ENCODE measurements around the gene OTUB1.

OTUB1 gene

DNA sequence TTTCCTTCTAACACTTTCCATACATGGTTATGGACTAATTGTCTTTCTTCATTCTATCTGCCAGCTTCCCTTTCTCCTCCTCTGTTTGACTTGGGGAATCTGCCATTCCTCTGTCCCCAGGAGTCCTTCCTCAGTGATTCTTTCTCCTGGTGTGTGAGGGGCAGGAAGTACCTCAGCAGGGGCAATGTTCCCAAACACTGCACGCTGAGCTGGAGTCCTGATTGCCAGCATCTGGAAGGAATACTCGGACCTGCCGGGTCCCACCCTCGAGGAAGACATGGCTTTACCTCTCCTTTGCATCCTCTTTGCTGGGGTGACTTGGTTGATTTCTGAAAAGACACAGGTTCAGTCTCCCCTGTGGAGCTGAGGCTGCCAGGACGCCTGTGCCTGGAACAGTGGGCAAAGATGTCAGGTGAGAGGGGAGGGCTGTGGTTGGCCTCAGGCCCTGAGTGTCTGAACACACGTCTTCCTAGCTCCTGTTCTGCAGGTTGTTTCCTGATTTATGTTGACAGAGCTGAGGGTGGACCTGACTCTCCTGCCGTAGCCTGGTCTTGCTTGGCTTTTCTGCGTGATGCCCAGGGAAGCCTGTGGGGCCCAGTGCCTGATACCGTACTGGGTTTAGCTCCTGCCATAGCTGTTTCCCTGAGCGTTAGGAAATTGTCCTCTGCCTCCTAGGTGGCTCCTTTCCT, 7.5 kb upstream of the OTUB1 start:
- DNase-seq: no peak

DNA sequence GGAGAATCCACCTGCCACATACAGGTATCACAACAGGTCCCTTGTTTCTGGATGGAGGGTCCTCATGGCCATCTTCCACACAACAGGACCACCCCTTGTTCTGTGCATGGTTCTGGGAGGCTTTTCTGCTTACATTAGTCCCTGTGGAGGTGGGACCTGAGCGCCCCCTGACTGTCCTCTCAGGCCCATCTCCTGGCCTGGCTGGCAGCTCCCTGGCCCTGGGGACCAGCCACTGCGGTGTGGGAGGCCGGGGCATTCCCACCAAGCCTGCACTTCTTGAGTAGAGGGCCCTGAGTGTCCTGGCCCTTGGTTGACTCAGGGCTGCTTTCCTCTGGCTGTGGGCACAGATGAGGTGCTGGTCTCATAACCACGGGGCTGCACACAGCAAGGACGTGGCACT, 6.8 kb upstream of the OTUB1 start:
- no peak for DNase-seq

DNA sequence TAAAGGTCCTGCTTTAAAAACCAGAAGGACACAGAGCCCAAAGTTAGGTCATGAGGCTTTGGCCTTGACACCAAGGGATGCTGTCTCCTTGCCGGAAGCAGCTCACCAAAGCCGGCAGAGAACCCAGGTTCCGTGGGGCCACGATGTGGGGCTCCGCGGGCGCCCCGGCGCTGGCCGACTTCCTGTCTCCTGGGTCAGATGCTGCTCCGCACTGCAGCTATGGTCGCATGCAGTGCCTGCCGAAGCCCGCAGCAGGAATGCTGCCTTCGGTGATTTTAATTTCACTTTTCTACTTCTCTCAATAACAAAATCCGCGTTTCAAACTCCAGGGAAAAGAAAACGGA, 454 bp upstream of the OTUB1 start:
- no peak for DNase-seq

DNA sequence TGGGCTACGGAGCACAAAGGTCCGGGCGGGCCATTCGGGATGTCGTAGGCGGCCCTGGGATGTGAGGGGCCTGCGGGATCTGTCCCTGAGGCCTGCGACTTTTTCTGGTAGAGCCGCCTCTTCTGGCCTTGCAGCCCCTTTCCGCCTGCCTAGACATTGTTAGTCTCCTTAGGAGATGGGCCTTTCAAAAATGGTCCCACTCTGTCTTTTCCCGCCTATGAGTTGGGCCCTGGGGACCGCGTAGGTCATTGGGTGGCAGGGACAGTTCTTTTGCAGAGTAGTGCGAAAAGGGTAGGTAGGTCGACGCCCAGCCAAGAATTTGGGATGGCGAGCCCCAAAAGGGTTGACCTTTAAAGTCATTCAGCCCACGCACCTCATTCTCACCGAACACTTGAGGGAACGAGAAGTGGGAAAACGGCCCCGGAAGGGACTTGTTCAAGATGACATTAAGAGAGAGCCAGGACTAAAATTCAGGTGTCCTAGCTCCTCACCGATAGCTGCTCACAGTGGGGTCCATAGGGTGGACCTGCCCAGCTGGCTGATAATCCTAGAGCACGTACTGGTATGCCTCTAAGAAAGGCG, 785 bp downstream of the OTUB1 start:
- DNase-seq: no peak

DNA sequence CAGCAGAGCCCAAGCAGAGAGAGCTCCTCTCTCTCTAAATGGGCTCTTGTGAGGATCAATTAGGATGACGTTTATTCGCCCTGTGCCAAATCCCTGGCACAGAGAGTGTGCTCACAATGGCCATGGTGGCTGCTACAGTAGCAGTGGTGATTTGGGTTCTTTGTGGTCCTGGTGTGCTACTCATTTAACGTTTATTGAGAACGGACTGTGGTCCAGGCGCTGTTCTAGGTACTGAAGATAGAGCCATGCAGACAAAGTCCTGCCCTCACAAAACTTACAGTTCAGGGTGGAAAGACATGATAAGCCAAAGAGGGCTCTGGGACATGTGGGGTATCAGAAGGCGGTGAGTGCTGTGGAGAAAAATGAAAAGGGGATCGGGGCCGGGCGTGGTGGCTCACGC, 5.3 kb downstream of the OTUB1 start:
- no peak for DNase-seq

DNA sequence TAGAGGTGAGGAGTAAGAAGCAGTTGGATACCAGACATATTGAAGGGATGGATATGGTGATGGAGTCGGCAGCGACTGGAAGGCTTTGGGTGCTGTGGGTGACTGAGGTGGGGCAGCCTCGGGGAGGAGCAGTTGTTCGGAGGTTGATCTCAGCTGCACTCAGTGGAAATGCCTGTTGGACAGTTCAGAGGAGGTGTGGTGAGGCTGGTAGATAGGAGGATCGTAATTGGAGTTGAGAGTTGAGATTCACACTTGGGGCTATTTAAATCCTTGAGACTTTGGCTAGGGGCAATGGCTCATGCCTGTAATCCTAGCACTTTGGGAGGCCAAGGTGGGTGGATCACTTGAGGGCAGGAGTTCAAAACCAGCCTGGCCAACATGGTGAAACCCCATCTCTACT, 6.9 kb downstream of the OTUB1 start:
- DNase-seq: no peak

DNA sequence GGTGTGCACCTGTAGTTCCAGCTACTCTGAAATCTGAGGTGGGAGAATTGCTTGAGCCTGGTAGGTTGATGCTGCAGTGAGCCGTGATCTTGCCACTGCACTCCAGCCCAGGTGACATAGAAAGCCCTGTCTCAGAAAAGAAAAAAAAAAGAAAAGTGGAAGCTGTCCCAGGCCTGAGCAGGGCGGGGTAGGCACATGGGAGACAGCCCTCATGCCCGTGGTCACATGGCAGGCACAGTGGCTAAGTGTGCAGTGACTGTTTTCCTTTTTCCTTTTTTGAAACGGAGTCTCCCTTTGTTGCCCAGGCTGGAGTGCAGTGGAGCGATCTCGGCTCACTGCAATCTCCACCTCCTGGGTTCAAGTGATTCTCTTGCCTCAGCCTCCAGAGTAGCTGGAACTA, 7.8 kb downstream of the OTUB1 start:
- DNase-seq: no peak

DNA sequence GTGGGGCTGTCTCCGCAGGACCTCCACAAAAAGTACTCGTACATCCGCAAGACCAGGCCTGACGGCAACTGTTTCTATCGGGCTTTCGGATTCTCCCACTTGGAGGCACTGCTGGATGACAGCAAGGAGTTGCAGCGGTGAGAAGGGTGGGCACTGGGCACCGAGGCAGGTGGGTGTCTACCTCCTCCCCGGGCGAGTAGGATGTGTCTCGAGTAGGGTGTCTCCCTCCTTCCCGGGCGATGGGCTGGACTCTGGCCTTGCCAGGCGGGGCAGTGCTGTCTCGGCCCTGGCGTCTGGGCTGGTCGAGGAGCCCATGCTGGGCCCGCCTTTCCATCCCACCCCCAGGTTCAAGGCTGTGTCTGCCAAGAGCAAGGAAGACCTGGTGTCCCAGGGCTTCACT, 10.3 kb downstream of the OTUB1 start:
- no peak for DNase-seq

DNA sequence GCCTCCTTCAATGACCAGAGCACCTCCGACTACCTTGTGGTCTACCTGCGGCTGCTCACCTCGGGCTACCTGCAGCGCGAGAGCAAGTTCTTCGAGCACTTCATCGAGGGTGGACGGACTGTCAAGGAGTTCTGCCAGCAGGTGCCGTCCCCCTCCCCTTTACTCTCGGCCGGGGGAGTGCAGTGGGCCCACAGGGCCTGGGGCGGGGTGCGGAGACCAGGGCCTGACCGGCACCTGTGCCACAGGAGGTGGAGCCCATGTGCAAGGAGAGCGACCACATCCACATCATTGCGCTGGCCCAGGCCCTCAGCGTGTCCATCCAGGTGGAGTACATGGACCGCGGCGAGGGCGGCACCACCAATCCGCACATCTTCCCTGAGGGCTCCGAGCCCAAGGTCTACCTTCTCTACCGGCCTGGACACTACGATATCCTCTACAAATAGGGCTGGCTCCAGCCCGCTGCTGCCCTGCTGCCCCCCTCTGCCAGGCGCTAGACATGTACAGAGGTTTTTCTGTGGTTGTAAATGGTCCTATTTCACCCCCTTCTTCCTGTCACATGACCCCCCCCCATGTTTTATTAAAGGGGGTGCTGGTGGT, 11.0 kb downstream of the OTUB1 start:
- DNase-seq: no peak

DNA sequence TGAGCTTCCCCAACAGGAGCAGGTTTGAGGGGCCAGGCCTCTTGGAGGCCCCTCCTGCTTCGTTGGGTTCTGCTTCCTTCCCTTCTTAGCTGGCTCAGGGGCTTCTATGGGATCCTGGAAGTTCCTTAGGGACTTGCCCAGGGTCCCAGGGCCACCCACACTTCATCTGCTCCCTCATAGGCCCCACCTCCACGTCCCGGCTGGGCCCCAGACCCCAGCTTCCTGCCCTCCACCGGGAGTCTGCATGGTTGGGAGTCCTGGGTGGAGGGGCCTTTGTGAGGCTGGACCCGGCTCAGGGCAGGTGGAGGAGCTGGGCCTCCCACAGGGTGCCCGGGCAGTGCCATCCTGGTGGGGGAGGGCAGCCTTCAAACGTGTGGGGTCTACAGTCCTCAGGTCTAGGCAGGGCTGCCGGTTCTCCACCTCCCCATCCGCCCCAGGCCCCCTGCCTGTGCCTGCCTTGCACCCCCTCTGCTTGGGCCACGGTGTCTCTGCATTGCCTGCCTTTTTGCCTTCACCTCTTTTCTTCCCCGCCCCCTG, 11.6 kb downstream of the OTUB1 start:
- DNase-seq: no peak

DNA sequence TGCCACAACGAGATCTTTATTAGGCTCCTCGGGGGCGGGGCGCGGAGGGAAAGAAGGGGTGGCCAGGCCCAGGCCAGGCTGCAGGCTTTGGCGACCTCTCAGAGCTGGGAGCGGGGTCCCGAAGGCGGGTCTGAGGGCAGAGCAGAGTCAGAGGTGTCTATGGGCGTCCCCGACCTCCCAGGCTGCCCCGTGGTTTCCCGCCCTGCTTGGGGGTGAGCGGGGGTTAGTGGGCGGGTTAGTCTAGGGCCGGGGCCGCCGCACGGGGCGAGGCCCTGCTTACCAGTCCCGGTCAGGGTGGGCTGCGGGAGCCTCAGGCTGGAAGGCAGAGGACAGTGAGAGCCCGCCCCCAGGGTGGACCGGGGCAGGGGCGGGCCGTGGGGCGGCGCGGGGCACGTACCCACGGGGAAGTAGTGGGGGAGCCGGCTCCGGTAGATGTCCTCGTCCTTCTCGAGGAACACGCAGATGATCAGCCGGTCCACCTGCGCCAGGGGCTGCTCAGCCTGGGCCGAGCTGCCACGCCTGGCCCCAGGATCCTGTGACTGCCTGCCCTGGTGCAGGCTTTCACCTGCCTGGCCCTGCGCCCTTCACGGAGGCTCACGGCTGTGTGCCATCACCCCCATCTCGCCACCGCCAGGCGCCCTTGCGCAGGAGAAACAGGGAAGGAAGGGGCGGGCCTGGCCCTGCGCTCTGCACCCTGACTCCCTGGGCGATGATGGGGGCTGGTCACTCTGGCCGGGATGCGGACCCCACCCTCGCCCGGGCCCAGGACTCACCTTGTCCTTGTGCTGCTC, 12.5 kb downstream of the OTUB1 start:
- peak; percentile 48 for DNase-seq

DNA sequence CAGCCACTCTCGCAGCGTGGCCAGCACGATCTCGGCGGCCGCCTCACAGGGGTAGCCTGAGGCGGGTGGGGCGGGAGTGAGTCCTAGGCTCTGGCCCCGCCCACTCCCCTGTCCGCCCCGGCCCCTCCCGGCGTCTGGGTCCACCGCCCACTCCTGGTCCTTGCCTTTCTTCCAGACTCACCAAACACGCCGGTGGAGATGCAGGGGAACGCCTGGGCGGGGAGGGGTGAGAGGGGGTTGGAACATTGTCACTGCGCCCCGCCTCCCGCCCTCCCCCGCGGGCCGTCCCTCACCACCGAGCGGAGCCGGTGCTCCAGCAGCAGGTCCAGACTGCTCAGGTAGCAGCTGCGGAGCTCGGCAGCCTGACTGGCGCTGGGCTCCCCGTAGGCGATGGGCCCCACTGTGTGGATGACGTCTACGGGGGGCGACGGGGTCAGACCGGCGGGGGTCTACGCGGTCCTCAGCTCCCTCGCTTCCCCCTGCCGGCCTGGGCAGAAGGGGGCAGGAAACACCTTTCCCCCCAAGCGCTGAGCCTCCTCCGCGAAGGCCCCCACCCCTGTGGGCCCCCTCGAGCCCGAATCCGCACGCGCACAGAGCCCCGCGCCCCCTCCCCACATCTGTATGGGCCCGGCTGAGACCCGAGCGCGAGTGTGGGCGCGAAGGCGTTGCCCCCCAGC, 13.2 kb downstream of the OTUB1 start:
- peak; percentile 70 for DNase-seq

DNA sequence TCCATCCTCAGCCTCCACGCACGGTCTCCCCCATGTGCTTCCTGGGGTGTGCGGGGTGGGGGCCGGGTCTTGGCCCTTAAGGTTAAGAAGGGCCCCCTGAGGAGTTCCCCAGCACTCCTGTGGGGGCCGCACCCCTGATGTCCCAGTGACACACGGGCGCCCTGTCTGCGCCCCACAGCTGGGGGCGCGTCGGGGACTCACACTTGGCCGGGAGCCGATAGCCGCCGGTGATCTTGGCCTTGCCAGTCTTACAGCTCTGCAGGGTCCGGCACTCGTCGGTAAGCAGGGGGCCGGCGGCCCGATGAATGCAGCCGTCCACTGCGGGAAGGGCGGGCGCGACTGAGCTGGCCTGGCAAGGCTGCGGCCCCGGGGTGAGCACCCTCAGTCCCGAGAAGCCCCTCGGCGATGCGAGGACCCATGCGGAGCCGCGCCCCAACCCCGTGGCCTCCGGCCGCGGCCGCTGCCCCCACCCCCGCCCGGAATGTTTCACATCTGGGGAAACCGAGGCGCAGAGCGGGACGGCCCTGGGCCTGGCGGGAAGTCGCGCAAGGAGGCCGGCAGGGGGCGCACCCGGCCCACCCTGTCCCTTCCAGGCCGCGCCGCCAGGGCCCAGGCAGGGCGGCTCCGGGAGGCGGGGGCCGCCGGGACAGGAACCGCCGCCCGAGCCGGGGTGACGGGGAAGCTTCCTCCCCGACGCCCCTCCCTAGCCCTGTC, 13.9 kb downstream of the OTUB1 start:
- DNase-seq: peak; percentile 85

DNA sequence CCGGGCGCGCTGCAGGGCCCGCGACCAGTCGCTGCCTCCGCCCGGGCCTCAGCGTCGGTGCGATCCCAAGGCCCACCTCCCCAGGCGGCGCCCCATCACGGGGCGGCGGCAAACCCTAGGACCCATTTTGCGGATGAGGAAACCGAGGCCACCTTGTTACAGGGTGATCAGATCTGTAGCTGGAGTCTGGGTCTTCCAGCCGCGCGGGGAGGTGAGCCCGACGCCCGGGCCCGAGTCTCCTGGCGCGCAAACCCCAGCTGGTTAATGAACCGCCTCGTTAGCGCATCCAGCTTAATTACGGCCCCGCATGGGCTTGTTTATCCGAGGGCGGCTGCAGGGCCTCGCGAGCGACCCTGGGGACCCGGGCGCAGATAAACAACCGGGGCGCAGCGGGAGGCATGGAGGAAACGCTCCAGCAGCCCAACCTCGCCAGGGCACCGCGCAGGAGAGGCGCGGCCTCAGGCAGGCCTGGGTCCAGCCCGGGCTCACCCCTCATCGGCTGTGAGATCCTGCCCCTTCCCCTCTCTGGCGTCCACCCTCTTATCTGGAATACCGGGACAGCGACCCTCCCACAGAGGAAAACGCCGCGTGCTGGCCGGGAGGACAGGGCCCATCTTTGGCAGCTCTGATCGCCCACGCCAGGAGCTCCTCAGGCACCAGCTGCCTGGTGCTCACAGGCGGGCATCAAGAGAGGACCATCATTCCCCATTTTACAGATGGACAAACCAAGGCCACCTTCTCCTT, 14.7 kb downstream of the OTUB1 start:
- no peak for DNase-seq

DNA sequence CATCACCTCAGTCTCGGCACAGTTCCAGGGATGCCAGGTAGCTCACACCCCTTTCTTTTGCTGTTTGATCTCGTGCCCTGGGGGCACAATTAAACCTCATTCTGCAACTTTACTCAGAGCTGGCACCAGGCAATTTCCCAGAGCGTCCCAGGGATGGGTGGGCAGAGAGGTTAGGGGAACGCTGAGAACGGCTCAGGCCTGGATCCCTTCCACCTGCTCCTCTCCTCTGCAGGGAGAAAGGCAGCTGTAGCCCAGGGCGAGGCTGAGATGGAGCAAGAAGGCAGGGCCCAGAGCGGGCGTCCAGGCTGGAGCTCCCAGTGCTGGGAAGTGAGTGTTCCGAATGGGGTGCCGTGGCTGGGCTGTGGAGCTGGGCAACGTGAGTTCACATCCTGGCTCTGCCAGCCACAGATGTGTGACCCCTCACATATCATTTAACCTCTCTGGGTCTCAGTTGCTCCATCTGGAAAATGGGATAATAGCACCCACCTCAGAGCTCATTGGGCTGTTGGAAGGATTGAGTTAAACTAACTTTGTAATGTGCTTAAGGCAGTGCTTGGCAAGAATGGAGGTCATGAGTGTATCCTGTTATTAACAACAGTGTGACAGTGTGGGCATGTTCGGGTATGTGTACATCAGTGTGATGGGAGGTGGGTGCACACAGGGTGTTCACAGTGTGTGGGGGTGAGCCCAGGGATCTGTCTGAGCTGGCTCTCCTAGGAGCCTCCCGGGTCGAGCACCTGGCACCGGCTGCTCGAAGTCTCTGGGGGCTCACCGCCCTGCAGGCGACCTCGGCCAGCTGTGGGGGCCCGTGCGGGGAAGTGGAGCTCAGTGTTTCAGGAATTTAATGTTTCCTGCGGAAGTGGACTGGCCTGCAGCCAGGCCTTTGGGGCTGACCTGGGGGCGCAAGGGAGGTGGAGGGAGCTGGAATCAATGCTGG, 15.5 kb downstream of the OTUB1 start:
- DNase-seq: peak; percentile 87

DNA sequence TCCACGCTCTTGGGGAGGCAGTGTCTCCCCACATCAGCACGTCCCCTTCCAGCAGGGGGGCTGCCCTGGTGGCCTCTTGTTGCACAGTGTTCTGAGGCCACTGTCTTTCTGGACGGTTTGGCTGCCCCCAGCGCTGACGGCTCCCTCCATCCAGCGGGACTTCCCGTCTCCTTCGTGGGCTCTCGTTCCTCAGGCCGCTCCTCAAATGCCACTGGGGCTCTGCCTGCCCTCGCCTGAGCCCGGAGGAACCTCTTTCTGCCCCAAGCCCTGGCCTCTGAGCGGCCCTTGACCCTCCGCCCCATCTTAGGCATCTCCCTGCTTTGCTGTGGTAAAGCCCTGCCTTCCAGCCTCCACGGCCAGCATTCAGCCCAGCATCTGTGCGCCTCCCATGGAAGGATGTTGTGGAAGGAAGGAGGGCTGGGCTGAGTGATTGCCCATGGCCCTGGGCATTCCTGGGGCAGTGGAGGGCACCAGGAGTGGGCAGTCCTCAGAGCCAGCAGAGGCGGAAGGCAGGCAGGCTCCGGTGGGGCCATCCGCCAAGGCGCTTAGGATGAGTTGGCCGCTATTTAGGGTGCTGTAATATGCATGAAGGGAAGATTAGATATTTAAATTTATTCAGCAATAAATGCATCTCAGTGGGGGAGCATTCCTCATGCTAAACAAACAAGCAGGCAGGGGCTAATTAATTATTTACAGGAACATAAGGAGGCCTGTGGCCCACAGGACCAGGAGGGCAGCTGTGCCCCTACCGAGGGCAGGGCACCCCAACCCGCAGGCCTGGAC, 17.8 kb downstream of the OTUB1 start:
- DNase-seq: no peak

DNA sequence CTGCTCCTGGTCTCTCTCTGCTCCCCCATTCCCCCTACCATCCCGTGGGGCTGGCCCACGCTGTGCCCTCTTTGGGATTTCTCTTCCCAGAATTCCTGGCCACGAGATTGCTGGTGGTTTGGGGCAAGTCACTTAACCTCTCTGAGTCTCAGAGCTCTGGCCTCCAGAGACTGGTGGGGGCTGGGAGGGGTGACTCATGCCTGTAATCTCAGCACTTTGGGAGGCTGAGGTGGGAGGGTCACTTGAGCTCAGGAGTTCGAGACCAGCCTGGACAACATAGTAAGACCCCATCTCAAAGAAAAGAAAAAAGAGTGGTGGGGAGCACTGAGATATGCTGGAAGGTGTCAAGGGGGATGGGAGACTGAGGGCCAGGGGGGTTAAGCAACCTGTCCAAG, 18.3 kb downstream of the OTUB1 start:
- no peak for DNase-seq

DNA sequence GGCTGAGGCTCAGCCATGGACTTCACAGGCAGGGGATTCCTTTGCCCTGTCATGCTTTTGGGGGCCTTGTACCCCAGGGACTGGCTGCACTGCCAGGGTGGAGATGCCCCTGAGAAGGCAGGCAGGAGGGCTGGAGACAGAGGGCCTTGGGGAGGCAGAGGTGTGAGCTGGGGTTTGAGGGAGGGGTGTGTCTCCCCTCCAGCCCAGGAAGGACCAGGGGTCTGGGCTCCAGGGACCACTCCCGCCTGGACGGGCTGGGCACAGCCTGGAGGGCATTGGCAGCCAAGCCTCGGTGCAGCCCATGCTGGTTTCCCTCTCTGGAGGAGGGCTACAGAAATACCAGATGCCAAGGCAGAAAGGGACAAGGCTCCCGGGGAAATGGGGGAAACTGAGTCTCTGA, 19.5 kb downstream of the OTUB1 start:
- DNase-seq: no peak

DNA sequence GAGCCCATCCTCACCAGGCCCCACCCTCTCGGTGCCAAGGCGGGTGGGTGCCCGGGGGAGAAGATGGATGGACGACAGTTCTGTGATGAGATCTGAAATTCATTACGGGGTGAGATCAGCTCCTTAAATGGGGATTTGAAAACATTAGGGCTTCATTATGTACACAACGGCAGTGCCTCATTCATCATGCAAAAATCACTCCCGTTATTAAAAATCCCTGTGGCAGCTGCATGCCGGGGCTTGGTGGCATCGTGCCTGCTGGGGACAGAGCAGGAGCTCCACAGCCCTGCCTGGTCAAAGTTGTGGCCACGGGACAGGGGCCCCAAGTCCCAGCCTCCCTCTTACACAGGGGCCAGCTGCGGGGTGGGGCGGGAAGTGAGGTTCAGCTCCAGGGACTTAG, 20.2 kb downstream of the OTUB1 start:
- no peak for DNase-seq

DNA sequence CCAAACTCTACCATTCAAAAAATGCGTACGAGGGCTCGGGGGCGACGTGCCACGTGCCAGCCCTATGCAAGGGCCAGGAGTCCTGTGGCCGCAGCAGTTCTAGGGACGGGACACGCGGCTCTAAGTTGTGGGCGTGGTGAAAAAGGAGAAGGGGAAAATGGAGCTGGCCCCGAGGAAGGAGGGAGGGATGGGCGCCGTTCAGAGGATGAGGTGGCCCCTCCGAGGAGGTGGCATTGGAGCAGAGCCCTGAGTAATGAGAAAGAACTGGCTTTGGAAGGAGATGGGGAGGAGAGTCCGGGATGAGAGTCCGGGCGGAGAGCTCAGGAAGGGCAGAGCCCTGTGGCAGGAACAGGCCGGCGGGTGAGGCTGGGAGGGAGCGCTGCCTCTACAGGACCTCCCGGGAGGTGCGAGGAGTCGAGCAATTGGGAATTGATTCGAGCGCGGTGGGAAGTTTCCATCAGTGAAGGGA, 21.0 kb downstream of the OTUB1 start:
- DNase-seq: peak; percentile 59
